ENCODE results near the gene MMS19. TPM values are rescaled to one million over a fixed set of nuclear protein-coding genes. Genes with fewer than 3 reads are reported as not detected.
"Not testable (repeated sequence)": the region's sequence is repeated elsewhere in the genome, so short reads cannot be mapped to it uniquely, and the experiment has no call there.

The MMS19 gene
- total RNA-seq, 3 donors from 2014 or later, result 45.7 to 48.5 (median 47.0) TPM

- no peak for TF ChIP-seq CTCF (IDR thresholded peaks at IDR 0.05)
- no peak overlapping the region for H3K4me3 ChIP-seq
- H3K4me1 ChIP-seq (ENCODE audit: low read depth), result no peaks in the 10 kb centered on the region
- H3K9me3 ChIP-seq, result no peaks in the 10 kb centered on the region
- DNase-seq, result no peak
- no peaks in the 10 kb centered on the region for H3K36me3 ChIP-seq (ENCODE audit: low read depth)
- no peak for ATAC-seq
- intact Hi-C loops (cut with DNase I, micrococcal nuclease), result no loop called here
Observed at GRCh38 chr10:97531401-97531986, 33.3 kb upstream of the MMS19 start.

- intact Hi-C loops (cut with DNase I, micrococcal nuclease), result no loop called here
- ATAC-seq, result no peak
- no peak overlapping the region for H3K4me3 ChIP-seq
- no peak for DNase-seq
- no peak for TF ChIP-seq CTCF (IDR thresholded peaks at IDR 0.05)
- no peaks in the 10 kb centered on the region for H3K4me1 ChIP-seq (ENCODE audit: low read depth)
- H3K36me3 ChIP-seq (ENCODE audit: low read depth), result no peaks in the 10 kb centered on the region
- H3K9me3 ChIP-seq, result no peaks in the 10 kb centered on the region
Observed at GRCh38 chr10:97529685-97530465, 31.7 kb upstream of the MMS19 start.

- intact Hi-C loops (cut with DNase I, micrococcal nuclease); H3K9me3 ChIP-seq; ATAC-seq; H3K36me3 ChIP-seq (ENCODE audit: low read depth); H3K4me1 ChIP-seq (ENCODE audit: low read depth); H3K4me3 ChIP-seq; DNase-seq: not testable (repeated sequence)
Observed at GRCh38 chr10:97528876-97529275, 30.7 kb upstream of the MMS19 start.

- Histone ChIP-seq H3K4me3 (no peak overlapping the region), H3K4me1 (ENCODE audit: low read depth) (no peaks in the 10 kb centered on the region), H3K9me3 (no peaks in the 10 kb centered on the region), H3K36me3 (ENCODE audit: low read depth) (no peaks in the 10 kb centered on the region)
- DNase-seq (no peak), ATAC-seq (no peak)
- intact Hi-C loops (cut with DNase I, micrococcal nuclease), result no loop called here
- no peak for TF ChIP-seq CTCF (IDR thresholded peaks at IDR 0.05)
Observed at GRCh38 chr10:97525683-97526110, 27.5 kb upstream of the MMS19 start.

GRCh38 chr10:97525086-97525485, 26.9 kb upstream of the MMS19 start:
- H3K36me3 ChIP-seq (ENCODE audit: low read depth), result no peaks in the 10 kb centered on the region
- ATAC-seq (no peak), DNase-seq (no peak)
- TF ChIP-seq CTCF (IDR thresholded peaks at IDR 0.05), result no peak
- no peak overlapping the region for H3K4me3 ChIP-seq
- H3K9me3 ChIP-seq, result no peaks in the 10 kb centered on the region
- no peaks in the 10 kb centered on the region for H3K4me1 ChIP-seq (ENCODE audit: low read depth)
- intact Hi-C loops (cut with DNase I, micrococcal nuclease), result no loop called here

GRCh38 chr10:97522937-97523336, 24.7 kb upstream of the MMS19 start:
- no peak for TF ChIP-seq CTCF (IDR thresholded peaks at IDR 0.05)
- DNase-seq, result no peak
- H3K4me3 ChIP-seq, result no peak overlapping the region
- H3K9me3 ChIP-seq, result no peaks in the 10 kb centered on the region
- H3K4me1 ChIP-seq (ENCODE audit: low read depth), result no peaks in the 10 kb centered on the region
- H3K36me3 ChIP-seq (ENCODE audit: low read depth), result no peaks in the 10 kb centered on the region
- intact Hi-C loops (cut with DNase I, micrococcal nuclease), result no loop called here
- no peak for ATAC-seq

All from mucosa of descending colon (tissue), 3 donors.